CD4-positive, alpha-beta T cell treated with Interferon gamma for 1 hour (primary cell): Measurements from ENCODE around the gene CCR9.

Experiments
- DNase-seq: peaks from one replicate; pipeline ENCODE4 v3.0.0-alpha.2; 2020

The CCR9 gene

DNA sequence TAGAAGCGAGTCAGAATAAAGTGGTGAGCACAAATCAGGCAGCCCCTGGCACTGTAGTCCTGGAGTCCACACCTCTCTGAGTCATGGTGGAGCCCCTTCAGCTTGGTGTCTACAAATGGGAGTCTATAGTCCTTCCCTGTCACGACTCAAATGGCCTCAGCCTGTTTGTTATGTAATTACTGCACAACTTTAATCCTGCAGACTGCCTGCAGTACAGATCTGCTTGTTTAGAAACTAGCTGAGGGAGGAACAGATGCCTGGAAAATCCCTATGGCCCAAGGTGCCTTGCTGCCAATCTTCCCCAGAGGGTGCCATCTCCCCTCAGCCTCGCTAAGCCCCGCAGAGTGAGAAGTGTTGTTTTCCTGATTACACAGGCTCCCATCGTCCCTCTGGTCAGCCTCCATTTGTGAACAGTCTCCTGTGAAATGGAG is 53.0 kb downstream of the CCR9 start:
- no peak for DNase-seq

DNA sequence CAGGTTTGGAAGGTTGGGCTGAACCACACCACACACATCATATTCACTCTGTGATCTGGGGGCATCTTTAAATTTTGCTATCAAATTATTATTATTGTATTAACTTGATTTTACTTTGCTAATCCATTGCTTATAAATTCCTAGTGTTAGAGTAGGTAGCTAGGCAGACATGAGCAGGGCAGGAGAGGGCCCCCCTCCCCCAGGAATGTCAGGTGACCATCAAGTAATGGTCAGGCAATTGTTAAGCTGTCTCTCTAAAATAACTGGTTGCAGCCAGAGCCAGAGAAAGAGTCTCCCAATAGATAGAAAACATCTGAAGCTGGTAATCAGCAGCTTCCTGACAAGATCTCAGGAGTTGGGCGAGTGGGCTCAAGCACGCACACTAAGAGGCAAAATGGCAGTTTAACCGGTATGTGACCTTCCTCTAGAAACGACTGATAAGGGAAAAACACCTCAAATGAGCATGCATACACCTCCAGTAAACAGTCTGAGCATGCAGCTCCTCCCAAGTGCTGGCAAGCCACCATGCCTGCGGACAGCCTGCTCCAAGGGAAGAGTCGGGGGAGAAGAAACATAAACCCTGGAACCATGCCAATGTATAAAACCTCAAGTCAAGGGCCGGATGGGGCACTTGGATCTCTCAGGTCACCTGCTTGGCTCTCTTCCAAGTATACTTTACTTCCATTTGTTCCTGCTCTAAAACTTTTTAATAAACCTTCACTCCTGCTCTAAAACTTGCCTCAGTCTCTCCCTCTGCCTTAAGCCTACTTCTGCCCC is 53.8 kb downstream of the CCR9 start:
- no peak for DNase-seq

DNA sequence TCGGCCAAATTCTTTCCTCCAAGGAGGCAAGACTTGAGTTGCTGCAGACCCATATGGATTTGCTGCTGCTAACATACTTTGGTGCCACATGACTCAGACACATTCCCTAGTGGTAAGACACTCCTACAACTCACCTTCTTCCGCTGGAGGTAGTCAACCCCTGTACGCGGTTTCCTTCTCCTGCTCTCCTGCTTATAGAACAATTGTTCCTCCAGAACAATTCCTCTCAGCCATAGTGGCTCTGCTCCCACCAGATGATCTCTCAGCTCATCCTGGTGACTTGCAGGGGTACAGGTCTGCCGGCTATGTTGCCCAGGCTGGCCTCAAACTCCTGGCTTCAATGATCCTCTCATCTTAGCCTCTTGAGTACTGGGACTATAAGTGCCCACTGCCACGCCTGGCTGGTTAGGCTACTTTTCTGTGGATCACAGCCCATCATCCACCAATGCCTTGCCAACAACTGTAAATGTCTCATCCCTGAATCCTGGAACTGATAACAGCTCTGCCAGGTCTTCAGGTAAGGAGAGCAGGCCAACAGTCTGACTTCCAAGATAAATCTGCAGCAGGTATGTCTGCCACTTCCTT is 54.5 kb downstream of the CCR9 start:
- no peak for DNase-seq

DNA sequence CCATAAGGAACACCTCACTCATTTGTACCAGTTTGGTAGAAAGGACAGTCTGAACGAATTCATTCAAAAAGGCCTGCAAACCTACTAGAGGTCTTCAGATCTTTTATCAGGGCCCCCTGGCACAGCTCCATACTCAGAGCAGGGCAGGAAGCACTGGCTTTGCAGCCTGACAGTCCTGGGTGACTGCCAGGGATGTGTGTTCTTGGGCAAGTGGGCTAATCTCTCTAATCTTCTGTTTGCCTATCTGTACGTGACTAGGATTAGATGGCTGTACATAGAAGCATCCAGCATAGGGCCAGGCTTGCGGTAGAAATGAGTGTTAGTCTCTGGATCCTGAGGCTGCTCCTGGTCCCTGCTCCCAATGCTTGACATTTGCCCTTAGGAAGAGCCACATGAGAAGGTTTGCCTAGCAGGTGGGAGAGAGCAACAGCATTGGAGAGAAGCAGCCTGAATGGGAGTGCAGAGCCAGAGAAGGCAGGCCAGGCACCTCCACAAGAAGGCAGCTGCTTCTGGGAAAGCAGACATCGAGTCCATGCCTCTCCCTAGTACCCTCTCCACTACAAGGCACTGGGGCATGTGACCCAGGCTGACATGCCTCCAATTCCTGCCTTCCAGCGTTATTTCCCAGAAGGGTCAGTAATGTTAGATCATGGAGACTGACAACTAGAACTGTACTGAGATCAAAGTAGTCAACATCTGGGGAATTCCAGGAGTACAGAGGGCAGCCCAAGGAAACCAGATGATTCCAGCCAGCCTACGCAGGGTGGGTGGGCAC is 55.9 kb downstream of the CCR9 start:
- no peak for DNase-seq

DNA sequence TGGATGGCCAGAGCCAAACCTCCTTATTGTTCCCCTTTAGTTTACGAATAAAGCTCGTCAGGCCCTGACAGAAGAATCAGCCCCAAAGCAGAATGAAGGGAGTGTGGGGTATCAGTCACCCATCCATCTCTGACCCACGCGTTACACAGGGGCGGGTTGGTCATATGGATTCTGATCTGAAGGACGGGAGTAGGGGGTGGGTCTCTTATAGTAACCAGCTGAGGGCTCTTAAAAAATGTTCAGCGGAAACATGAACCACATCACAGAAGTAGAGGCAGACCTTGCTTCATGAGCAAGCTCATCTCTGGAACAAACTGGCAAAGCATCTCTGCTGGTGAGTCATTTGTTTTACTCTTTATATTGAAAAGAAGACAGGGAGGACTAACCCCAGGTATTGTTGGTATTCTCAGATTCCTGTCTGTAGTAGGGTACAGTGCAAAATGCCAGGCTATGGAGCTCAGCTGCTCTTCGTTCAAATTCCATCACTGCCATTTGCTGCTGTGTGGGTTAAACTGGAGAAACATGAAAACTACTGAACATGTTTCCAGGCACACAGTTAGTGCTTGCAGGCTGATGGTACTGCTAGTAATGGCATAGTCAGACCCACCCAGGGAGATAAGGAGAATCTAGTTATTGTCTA is 57.0 kb downstream of the CCR9 start, which contains the start of gene CXCR6:
Gene CXCR6, plus strand, starts transcription at position 258 of the 640 bp plus-strand sequence. CDS start 3,018 bp downstream, outside the sequence.
- DNase-seq = no peak

DNA sequence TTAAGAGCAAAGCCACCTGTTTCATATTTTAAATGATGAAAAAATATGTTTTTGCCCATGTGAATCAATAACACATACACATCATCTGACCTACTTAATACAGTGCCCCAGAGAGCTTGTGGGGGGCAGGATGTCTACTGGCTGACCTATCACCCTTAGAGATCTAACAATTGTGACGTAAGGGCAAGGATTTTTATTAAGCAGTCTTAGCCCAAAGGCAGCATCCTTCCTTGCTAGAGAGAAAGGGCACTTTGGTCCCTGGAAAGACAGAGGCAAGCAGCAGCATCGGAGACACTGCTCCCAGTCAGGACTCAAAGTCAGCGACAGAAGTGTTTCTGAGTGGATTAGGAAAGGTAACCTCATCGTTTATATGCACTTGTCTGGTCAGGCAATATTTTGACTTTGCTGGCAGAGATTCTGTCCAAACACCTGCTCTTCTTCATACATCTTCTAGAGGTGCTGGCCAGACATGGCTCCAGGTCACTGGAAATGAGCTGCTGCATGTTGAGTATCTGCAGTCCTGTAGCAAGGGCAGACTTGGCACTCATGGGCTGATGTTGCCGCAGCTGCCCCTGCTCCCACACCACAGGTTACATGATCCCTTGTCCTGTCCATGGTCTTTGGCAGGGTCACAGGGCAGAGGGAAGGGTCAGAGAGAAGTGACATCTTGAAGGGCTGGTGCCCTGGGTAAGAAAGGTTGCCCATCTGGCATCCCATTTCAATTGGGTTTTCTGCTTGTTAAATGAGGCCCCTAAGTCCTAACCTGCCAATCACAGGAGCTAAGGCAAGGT is 58.7 kb downstream of the CCR9 start:
- DNase-seq = peak; percentile 19

DNA sequence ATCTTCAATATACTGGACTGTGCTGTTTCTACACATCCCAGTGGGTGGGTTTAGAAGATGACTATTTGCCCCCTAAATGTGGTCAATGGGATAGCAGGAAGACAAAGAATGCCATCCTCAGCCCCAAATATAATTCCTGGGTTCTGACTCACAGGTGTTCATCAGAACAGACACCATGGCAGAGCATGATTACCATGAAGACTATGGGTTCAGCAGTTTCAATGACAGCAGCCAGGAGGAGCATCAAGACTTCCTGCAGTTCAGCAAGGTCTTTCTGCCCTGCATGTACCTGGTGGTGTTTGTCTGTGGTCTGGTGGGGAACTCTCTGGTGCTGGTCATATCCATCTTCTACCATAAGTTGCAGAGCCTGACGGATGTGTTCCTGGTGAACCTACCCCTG is 60.0 kb downstream of the CCR9 start:
- DNase-seq = no peak

DNA sequence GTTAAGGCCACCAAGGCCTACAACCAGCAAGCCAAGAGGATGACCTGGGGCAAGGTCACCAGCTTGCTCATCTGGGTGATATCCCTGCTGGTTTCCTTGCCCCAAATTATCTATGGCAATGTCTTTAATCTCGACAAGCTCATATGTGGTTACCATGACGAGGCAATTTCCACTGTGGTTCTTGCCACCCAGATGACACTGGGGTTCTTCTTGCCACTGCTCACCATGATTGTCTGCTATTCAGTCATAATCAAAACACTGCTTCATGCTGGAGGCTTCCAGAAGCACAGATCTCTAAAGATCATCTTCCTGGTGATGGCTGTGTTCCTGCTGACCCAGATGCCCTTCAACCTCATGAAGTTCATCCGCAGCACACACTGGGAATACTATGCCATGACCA is 60.5 kb downstream of the CCR9 start:
- no peak for DNase-seq

DNA sequence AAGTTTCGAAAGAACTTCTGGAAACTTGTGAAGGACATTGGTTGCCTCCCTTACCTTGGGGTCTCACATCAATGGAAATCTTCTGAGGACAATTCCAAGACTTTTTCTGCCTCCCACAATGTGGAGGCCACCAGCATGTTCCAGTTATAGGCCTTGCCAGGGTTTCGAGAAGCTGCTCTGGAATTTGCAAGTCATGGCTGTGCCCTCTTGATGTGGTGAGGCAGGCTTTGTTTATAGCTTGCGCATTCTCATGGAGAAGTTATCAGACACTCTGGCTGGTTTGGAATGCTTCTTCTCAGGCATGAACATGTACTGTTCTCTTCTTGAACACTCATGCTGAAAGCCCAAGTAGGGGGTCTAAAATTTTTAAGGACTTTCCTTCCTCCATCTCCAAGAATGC is 61.0 kb downstream of the CCR9 start:
- DNase-seq = no peak

DNA sequence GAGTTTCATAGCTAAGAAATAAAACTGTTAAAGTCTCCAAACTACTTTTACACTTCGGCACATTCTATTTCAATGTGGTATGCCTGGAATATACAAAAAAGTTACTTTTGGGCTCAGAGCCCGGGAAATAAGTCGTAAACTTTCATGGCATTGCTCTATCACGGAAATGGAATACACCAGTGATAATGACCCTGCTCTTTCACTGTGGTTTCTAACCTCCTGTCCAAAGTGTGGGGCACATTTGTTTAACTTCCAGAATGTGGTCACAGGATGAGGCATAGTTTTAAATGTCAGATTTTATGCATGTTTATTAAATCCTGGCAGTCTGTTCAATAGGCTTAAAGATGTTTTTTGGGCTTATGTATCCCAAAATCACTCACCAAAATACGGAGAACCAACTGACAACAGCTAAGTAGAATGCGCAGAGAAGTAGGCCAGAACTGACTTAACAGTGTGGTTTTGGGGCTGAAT is 62.0 kb downstream of the CCR9 start:
- no peak for DNase-seq

DNA sequence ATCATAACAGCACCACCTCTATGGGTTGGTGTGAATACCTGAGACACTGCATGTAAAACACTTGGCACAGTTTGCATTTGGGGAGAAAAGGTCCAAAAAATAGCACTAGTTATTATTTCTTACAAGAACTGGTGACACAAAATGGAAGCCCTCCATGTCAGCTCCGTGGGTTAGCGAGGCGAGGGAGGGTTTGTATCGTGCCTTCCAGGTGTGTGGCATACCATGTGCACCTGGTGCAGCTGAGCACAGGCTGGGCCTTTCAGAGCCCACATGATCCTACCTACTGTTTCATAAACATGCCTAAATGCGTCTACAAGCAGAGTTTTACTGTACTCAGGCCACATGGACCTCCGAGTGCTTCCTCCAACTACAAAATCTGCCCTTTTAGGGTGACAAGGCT is 62.5 kb downstream of the CCR9 start:
- DNase-seq = no peak

DNA sequence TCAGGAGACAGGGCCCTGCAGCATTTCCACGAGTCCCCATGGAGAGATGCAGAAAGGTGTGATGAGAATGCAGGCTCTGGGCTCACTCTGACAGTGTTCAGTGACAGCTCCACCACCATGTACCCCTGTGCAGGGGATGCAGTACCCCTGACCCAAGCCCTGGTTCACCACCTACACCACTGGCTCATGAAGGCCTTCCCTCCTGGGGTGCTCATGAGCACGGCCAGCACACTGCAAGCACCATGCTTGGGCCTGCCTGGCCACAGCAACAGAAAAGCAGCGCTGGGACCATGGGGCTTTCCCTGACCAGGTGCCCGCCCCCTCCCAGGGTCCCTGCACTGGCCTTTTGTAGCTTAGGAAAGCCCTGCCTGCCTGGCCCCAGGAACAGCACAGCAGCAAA is 63.1 kb downstream of the CCR9 start:
- no peak for DNase-seq

DNA sequence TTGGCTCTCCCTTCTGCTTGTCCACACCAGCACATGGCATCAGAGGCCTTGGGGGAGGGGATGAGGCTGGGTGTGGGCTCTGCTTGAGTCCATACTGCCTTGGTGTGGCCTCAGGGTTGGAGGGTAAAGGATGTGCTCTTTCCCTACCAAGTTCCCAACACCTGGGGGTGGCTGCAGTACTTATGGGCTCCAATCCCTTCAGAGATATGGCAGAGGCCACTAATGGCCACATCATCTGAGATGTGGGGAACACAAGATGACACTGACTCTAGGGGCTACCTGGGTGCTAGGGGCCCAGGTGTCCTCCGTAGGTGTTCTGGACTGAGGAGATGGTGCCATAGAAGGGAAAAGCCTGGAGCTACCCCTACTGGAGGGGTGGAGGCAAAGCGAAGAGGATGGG is 63.8 kb downstream of the CCR9 start:
- no peak for DNase-seq

DNA sequence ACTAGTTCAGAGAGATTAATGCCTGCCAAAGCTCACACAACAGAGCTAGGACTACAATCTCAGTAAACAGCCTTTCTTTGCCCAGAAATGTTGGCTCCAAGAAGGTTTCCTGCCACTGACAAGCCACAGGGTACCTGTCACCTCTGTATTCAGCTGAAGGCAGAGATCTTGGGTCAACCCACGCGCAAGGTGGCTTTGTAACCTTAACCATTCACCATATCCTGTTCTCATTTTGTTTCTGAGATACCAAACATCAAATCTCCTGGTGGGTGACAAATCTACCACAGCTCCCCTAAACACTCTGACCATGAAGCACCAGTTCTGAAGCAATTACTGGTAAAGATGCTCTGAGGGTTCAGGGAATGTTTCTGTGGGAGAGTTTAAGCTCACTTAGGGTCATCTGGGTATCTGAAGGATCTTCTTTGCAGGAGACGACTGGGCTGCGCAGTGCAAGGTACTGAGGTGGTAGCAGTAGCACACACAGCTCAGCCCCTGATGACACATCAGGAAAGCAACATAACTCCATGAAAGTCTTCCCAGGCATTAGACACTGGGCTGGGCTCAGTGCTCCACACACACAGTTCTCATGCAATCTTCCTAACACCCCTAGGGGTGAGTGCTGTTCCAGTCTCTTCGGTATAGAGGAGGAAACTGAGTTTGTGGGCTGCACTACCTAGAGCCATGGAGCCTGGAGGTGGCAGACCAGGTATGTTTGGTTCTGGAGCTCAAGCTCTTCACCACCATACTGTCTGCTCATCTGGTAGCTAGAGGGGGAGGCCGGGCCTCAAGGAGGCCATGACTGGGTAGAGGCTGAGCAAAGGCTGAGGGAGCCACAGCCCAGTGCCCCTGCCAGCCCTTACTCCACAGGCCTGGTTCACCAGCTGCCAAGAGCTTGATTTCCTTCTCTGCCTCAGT is 64.6 kb downstream of the CCR9 start:
- no peak for DNase-seq

DNA sequence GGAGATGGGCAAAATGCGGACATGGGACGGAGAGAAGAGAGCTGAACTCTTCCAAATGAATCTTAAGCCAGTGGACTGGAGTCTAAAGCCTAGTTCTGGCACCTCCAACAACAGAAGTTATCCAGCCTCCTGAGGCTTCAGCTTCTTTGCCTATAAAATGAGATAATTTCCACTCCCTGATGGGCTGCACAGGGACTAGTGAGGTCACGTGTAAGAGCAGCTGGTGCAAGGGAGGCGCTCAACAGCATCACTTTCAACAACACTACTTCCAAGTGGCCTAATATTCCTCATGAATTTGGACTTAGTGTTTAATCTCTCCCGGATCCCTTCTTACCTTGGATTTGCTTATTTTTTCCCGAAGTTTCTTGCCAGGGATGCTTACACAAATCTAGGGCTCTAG is 65.6 kb downstream of the CCR9 start:
- DNase-seq = no peak

DNA sequence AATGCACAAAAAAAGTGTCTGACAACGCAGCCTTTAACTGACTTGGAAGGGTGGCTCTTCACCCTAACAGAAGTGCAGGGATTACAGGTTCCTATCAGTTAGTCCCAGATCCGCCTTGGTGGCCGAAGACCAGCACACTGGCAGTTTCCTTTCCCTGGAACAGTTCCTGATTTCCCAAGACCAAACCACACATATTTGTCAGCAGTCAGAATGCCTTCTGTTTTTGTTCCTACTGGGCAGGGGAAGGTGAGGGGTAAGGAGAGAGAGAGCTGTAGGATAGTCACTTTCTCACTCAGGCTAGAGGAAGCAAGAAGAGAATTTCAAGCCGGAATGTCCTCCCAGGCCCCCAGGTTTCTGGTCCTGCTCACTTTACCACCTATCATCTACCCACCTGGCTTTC is 66.1 kb downstream of the CCR9 start:
- DNase-seq = no peak
